Nephron (organoid): ENCODE results near the gene GNAL.
"Not testable (repeated sequence)": the region's sequence is repeated elsewhere in the genome, so short reads cannot be mapped to it uniquely, and the experiment has no call there.

Source experiments
- H3K27ac Mint-ChIP-seq, 3 experiments: 2 replicates each; pipeline ENCODE4 v1.8.0; 2020; ENCODE audit warnings: mixed read lengths in 3 of 3, mild to moderate bottlenecking in 2 of 3, moderate library complexity in 1 of 3
- H3K27me3 Mint-ChIP-seq: 2 replicates; pipeline ENCODE4 v1.8.0; 2021; ENCODE audit warnings: low read depth, mild to moderate bottlenecking, moderate library complexity, mixed read lengths
- H3K36me3 Mint-ChIP-seq: 2 replicates; pipeline ENCODE4 v1.8.0; 2020; ENCODE audit warnings: low read depth, mixed read lengths
- H3K4me1 Mint-ChIP-seq: 2 replicates; pipeline ENCODE4 v1.8.0; 2020; ENCODE audit warnings: mixed read lengths
- H3K4me3 Mint-ChIP-seq, 3 experiments: 2 replicates each; pipeline ENCODE4 v1.8.0; 2020; ENCODE audit warnings: mild to moderate bottlenecking in 3 of 3, mixed read lengths in 3 of 3, moderate library complexity in 2 of 3
- H3K9me3 Mint-ChIP-seq: 2 replicates; pipeline ENCODE4 v1.8.0; 2020; ENCODE audit warnings: mixed read lengths
- TF ChIP-seq, protein P1 (sequence below), 3 experiments: fragments of 200-600 bp; sonication (generic); IDR thresholded peaks; one replicate each; pipeline ENCODE4 v1.5.0; 2021; ENCODE audit warnings: antibody characterized with exemption in 3 of 3; ENCODE audit not compliant: unreplicated experiment in 3 of 3

The GNAL gene

DNA sequence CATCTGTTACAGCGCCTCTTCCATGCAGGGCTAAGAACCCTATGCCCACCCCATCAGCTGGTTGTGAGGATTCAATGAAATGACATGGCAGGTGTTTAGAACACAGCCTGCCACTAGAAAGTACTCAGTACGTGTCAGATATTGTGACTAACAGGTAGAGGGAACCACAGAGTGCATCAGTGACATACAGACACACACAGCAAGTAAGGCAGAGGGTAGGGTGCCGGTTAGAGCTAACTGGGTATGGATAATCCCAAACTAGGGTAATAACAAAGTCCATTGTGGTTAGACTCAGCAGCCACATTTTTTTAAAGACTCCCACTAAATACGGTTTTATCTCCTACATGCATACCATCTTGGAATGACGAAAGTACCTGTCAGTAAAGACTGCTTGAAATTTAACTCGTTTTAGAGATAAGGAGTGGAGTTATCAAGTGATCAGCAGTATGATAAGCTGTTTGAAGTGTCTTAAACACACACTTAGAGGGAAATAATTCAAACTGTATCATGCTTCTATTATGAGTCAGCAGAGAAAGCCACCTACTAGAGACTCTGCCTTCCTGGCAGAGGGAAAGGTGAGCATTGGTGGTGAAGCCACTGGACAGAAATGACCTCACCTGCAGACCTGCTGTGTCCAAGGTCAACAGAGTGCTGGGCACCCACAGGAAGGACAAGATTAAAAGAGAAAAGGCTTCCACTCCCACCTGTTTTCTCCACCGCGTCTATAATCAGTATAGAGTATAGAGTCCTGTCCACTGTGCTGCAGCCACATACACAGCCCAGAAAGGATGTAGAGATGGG lies 198.5 kb downstream of the GNAL start:
- H3K27ac Mint-ChIP-seq, result no peak overlapping the region
- H3K4me1 Mint-ChIP-seq, result no peaks in the 10 kb centered on the region
- H3K9me3 Mint-ChIP-seq, result no peaks in the 10 kb centered on the region
- no peaks in the 10 kb centered on the region for H3K27me3 Mint-ChIP-seq
- TF ChIP-seq, protein P1, sequence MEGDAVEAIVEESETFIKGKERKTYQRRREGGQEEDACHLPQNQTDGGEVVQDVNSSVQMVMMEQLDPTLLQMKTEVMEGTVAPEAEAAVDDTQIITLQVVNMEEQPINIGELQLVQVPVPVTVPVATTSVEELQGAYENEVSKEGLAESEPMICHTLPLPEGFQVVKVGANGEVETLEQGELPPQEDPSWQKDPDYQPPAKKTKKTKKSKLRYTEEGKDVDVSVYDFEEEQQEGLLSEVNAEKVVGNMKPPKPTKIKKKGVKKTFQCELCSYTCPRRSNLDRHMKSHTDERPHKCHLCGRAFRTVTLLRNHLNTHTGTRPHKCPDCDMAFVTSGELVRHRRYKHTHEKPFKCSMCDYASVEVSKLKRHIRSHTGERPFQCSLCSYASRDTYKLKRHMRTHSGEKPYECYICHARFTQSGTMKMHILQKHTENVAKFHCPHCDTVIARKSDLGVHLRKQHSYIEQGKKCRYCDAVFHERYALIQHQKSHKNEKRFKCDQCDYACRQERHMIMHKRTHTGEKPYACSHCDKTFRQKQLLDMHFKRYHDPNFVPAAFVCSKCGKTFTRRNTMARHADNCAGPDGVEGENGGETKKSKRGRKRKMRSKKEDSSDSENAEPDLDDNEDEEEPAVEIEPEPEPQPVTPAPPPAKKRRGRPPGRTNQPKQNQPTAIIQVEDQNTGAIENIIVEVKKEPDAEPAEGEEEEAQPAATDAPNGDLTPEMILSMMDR (IDR thresholded peaks at IDR 0.05; ENCODE audit: unreplicated experiment in 3 of 3), result no peak
- H3K4me3 Mint-ChIP-seq, result no peak overlapping the region
- H3K36me3 Mint-ChIP-seq, result peaks cover 47% of the 10 kb centered on the region

DNA sequence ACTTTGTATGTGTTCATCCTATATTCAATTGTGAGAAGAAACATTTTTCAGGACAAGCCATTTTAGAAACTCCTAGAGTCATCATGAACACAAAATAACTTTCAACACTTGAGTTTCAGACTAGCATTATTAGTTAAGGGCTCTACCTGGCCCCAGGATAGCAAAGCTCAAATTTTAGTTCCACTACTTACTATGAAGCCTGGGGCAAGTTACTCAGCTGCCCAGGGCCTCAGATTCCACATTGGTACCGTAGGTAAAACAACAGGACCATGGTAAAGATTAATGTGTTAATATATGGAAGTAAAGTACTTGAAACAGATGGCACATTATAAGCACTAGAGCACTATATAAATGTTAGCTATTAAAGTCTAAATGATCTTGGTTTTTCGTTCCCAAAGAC lies 199.7 kb downstream of the GNAL start:
- no peak overlapping the region for H3K4me3 Mint-ChIP-seq
- no peak overlapping the region for H3K27ac Mint-ChIP-seq
- H3K27me3 Mint-ChIP-seq, result no peaks in the 10 kb centered on the region
- no peaks in the 10 kb centered on the region for H3K4me1 Mint-ChIP-seq
- TF ChIP-seq, protein P1 (IDR thresholded peaks at IDR 0.05; ENCODE audit: unreplicated experiment in 3 of 3), result no peak
- H3K9me3 Mint-ChIP-seq, result no peaks in the 10 kb centered on the region
- peaks cover 57% of the 10 kb centered on the region for H3K36me3 Mint-ChIP-seq

DNA sequence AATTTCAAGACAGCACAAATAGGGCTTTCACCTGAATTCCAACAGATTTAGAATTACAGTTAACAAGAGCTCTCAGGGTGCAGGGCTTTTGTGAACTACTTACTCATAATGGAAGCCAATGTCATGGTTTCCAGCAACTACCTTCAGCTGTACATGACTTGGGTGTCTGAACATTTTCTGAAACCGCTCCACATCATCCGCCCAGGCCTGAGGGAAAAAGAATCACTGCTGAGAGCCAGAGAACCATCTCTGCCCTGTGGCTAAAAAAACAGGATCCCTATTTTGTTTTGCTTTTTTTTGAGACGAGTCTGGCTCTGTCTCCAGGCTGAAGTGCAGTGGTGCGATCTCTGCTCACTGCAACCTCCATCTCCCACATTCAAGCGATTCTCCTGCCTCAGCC lies 200.2 kb downstream of the GNAL start:
- Mint-ChIP-seq H3K27ac (no peak overlapping the region), H3K27me3 (no peaks in the 10 kb centered on the region), H3K9me3 (no peaks in the 10 kb centered on the region), H3K4me1 (no peaks in the 10 kb centered on the region), H3K4me3 (no peak overlapping the region), H3K36me3 (peaks cover 56% of the 10 kb centered on the region)
- TF ChIP-seq, protein P1 (IDR thresholded peaks at IDR 0.05; ENCODE audit: unreplicated experiment in 3 of 3), result no peak

DNA sequence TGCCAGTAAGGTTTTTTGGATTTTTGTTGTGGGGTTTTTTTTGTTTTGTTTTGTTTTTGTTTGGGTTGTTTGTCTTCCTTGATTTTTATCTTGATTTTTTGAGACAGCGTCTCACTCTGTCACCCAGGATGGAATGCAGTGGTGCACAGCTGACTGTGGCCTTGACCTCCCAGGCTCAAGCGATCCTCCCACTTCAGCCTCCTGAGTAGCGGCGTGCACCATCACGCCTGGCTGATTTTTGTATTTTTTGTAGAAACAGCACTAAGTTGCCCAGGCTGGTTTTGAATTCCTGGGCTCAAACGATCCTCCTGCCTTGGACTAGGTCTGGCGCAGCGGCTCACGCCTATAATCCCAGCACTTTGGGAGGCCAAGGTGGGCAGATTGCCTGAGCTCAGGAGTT lies 202.7 kb downstream of the GNAL start:
- peaks cover 52% of the 10 kb centered on the region for H3K36me3 Mint-ChIP-seq
- no peaks in the 10 kb centered on the region for H3K4me1 Mint-ChIP-seq
- H3K27ac Mint-ChIP-seq, result no peak overlapping the region
- H3K4me3 Mint-ChIP-seq, result no peak overlapping the region
- no peaks in the 10 kb centered on the region for H3K27me3 Mint-ChIP-seq
- TF ChIP-seq, protein P1 (IDR thresholded peaks at IDR 0.05; ENCODE audit: unreplicated experiment in 3 of 3), result no peak
- no peaks in the 10 kb centered on the region for H3K9me3 Mint-ChIP-seq

DNA sequence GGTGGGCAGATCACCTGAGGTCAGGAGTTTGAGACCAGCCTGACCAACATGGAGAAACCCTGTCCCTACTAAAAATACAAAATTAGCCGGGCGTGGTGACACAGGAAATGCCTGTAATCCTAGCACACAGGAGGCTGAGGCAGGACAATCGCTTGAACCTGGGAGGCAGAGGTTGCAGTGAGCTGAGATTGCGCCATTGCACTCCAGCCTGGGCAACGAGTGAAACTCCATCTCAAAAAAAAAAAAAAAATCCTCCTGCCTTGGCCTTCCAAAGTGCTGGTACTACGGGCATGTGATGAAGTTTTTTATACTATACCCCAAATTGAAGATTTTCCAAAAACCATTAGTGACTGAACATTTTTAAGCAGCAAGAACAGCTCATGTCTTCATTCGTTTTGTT lies 203.4 kb downstream of the GNAL start:
- not testable (repeated sequence) for H3K4me3 Mint-ChIP-seq, H3K27me3 Mint-ChIP-seq, H3K9me3 Mint-ChIP-seq, H3K27ac Mint-ChIP-seq, H3K4me1 Mint-ChIP-seq
- H3K36me3 Mint-ChIP-seq, result peaks cover 53% of the 10 kb centered on the region

DNA sequence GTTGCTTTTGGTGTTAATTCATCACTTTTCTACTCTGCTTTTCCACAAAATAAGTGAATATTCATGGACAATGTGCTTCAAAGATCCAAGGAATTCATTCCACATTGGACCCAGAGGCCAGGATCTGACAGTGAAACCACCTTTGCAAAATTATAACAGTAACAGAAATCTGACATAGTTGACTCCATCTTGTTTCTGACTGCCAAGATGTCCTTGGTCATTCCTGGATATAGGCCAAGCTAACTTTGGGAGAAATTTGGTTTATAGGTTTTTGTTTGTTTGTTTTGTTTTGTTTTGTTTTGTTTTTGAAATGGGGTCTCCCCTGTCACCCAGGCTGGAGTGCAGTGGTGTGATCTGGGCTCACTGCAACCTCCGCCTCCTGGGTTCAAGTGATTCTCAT lies 208.7 kb downstream of the GNAL start:
- peaks cover 33% of the 10 kb centered on the region for H3K36me3 Mint-ChIP-seq
- H3K9me3 Mint-ChIP-seq, result no peaks in the 10 kb centered on the region

More for the DNA sequence above, 208.7 kb downstream of the GNAL start:
- Mint-ChIP-seq H3K27me3 (no peaks in the 10 kb centered on the region), H3K27ac (no peak overlapping the region), H3K4me1 (no peaks in the 10 kb centered on the region), H3K4me3 (no peak overlapping the region)
- TF ChIP-seq, protein P1 (IDR thresholded peaks at IDR 0.05; ENCODE audit: unreplicated experiment in 3 of 3), result no peak
